Measurements from ENCODE around the gene HS3ST2. TPM values are rescaled to one million over a fixed set of nuclear protein-coding genes. Genes with fewer than 3 reads are reported as not detected.
A peak's percentile ranks its signal among the peaks of the same experiment; 100 is the strongest.

The HS3ST2 gene
- total and polyA plus RNA-seq, 8 donors: 0.10 to 2.7 (median 0.40) TPM; not detected in 2

DNA sequence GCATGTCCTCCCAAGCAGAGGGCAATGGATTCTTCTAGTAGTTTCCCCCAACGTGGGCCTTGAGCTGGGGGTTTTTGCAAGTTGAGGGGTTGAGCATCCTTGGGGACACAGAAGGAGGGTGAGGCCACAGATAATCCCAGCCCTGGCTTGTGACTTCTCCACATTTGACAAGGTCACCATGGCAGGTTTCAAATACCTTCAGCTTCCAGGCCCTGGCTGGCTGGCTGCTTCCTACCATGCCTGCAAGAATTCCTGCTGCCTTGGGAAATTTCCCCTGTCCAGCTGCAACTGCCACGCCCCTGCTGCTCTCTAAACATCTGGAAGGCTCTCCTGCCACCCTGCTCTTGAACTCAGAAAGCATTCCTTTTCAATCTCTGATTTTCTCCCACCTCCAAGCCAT, 41.3 kb downstream of the HS3ST2 start:
- Histone ChIP-seq H3K4me3 (no peak overlapping the region), H3K36me3 (no peaks in the 10 kb centered on the region), H3K9me3 (no peaks in the 10 kb centered on the region), H3K4me1 (no peaks in the 10 kb centered on the region), H3K27me3 (peaks cover 0 to 8% (median 0%) of the 10 kb centered on the region in 3 donors), H3K27ac (no peak overlapping the region)
- intact Hi-C loops (cut with DNase I; ENCODE audit: low total_unique reads): no loop called here
- 51 to 70% (median 55%) methylated on average over 2 of the region's 2 CpGs for WGBS, 5 donors
- no peak for DNase-seq
- no peak for TF ChIP-seq POLR2AphosphoS5 (IDR thresholded peaks at IDR 0.05)
- no peak for TF ChIP-seq POLR2A (IDR thresholded peaks at IDR 0.05)

DNA sequence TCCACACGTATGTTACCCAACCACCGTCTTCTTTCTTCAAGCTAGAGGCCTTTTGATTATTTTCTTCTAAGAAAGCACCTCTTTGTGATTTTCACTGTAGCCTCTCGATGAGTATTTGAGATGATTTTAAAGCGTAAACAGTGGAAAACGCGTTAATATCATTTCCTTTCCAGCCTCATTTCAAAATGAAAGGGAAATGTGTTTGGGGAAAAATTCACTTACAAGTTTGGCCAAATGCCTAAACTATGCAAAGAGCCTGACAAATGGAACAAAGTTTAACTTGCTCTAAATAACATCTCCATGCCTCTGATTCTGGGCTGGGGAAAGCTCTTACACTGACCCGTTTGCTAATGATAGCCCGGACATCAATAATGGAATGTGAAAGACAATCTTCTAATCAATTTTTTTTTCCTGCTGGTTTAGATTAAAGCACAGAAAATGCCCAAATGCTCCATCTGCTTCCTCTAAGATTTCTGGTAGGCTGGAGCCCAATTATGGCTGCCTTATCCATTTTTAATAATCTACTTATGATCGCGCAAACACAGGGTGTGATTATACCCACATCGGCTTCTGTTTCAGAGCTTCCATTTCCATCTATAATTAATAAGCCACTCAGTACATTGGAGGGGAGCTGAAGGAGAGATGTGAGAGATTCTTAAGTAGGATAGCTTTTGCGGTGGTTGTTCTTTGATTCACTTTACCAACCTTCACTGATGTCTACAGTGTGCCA, 43.5 kb downstream of the HS3ST2 start:
- intact Hi-C loops (cut with DNase I; ENCODE audit: low total_unique reads): no loop called here
- TF ChIP-seq POLR2AphosphoS5 (IDR thresholded peaks at IDR 0.05): no peak
- no peak for TF ChIP-seq POLR2A (IDR thresholded peaks at IDR 0.05)
- no peak for TF ChIP-seq EP300 (IDR thresholded peaks at IDR 0.05)
- TF ChIP-seq, protein P1, sequence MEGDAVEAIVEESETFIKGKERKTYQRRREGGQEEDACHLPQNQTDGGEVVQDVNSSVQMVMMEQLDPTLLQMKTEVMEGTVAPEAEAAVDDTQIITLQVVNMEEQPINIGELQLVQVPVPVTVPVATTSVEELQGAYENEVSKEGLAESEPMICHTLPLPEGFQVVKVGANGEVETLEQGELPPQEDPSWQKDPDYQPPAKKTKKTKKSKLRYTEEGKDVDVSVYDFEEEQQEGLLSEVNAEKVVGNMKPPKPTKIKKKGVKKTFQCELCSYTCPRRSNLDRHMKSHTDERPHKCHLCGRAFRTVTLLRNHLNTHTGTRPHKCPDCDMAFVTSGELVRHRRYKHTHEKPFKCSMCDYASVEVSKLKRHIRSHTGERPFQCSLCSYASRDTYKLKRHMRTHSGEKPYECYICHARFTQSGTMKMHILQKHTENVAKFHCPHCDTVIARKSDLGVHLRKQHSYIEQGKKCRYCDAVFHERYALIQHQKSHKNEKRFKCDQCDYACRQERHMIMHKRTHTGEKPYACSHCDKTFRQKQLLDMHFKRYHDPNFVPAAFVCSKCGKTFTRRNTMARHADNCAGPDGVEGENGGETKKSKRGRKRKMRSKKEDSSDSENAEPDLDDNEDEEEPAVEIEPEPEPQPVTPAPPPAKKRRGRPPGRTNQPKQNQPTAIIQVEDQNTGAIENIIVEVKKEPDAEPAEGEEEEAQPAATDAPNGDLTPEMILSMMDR (IDR thresholded peaks at IDR 0.05): no peak

DNA sequence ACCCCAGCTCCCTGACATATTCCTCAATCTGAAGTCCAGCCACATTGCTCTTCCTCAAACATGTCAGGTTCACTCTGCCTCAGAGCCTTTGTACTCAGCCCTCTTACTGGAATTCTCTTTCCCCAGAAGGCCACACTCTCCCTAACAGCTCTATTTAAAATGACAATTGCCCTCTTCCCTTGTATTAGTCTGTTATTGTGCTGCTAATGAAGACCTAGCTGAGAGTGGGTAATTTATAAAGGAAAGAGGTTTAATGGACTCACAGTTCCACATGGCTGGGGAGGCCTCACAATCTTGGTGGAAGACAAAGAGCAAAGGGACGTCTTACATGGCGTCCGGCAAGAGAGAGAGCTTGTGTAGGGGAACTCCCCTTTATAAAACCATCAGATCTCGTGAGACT, 46.0 kb downstream of the HS3ST2 start:
- Histone ChIP-seq H3K4me1 (no peaks in the 10 kb centered on the region), H3K27me3 (peaks cover 0 to 15% (median 0%) of the 10 kb centered on the region in 3 donors), H3K36me3 (no peaks in the 10 kb centered on the region), H3K27ac (no peak overlapping the region), H3K4me3 (no peak overlapping the region), H3K9me3 (no peaks in the 10 kb centered on the region)
- DNase-seq: no peak
- 82 to 85% (median 84%) methylated on average over 4 of the region's 4 CpGs for WGBS, 5 donors
- intact Hi-C loops (cut with DNase I; ENCODE audit: low total_unique reads): no loop called here
- TF ChIP-seq, protein P1 (IDR thresholded peaks at IDR 0.05): no peak
- TF ChIP-seq POLR2AphosphoS5 (IDR thresholded peaks at IDR 0.05): no peak
- no peak for TF ChIP-seq EP300 (IDR thresholded peaks at IDR 0.05)
- TF ChIP-seq POLR2A (IDR thresholded peaks at IDR 0.05): no peak

More for the DNA sequence above, 43.5 kb downstream of the HS3ST2 start:
- 67 to 78% (median 71%) methylated on average over 12 of the region's 12 CpGs for WGBS, 5 donors
- Histone ChIP-seq H3K9me3 (no peaks in the 10 kb centered on the region), H3K4me3 (no peak overlapping the region), H3K36me3 (no peaks in the 10 kb centered on the region), H3K27ac (no peak overlapping the region), H3K27me3 (peaks cover 0 to 8% (median 0%) of the 10 kb centered on the region in 3 donors), H3K4me1 (no peaks in the 10 kb centered on the region)
- peak in 1 of 2 donors; percentile 4 for DNase-seq

DNA sequence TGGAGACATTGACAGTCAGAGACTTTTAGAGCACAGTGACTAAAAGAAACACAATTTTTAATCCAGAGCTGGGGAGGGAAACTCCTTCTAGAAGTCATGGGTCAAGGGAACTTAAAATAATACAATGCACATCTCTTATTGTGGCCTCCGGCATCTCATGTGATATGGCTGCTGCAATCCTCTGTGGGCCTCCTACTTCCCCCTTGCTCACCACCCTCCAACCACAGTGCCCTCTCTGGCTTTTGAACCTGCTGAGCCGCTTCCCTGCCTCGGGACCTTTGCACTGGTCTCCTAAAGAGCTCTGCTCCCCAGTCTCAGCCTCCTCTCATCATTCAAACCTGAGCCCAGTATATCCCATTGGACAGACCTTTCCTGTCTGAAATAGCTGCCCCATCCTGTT, 47.6 kb downstream of the HS3ST2 start:
- no peak for DNase-seq
- intact Hi-C loops (cut with DNase I; ENCODE audit: low total_unique reads): no loop called here
- no peak overlapping the region for H3K27ac ChIP-seq
- no peaks in the 10 kb centered on the region for H3K36me3 ChIP-seq
- 55 to 81% (median 80%) methylated on average over 3 of the region's 3 CpGs for WGBS, 5 donors
- no peak overlapping the region for H3K4me3 ChIP-seq
- H3K9me3 ChIP-seq: no peaks in the 10 kb centered on the region
- TF ChIP-seq, protein P1 (IDR thresholded peaks at IDR 0.05): no peak
- TF ChIP-seq EP300 (IDR thresholded peaks at IDR 0.05) (no peak), POLR2AphosphoS5 (IDR thresholded peaks at IDR 0.05) (no peak), POLR2A (IDR thresholded peaks at IDR 0.05) (no peak)
- H3K27me3 ChIP-seq: peaks cover 0 to 15% (median 0%) of the 10 kb centered on the region in 3 donors
- H3K4me1 ChIP-seq: no peaks in the 10 kb centered on the region

DNA sequence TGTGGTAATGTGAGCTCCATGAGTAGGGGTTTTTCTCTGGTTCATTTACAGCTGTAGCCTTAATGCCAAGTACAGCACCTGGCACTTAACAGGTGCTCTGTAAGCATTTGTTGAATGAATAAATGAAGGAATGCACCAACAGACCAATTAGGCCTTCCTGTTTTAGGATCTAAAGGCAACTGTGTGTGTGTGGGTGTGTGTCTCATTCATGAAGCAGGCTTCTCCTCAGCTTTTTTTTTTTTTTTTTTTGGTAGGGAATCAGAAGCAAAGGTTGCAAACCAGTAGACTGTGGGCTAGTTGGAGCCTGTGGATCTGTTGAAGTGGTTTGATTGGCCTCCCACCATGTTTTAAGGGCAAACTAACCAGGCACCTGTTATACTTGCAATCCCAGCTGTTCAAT, 48.1 kb downstream of the HS3ST2 start:
- Histone ChIP-seq H3K36me3 (no peaks in the 10 kb centered on the region), H3K27ac (no peak overlapping the region), H3K9me3 (no peaks in the 10 kb centered on the region), H3K27me3 (peaks cover 0 to 15% (median 0%) of the 10 kb centered on the region in 3 donors), H3K4me3 (no peak overlapping the region), H3K4me1 (no peaks in the 10 kb centered on the region)
- intact Hi-C loops (cut with DNase I; ENCODE audit: low total_unique reads): no loop called here
- no peak for DNase-seq
- TF ChIP-seq POLR2AphosphoS5 (IDR thresholded peaks at IDR 0.05) (no peak), EP300 (IDR thresholded peaks at IDR 0.05) (no peak), POLR2A (IDR thresholded peaks at IDR 0.05) (no peak)
- TF ChIP-seq, protein P1 (IDR thresholded peaks at IDR 0.05): no peak

All from stomach (tissue), 9 donors.